ENCODE data around the gene SRR.
A peak's percentile ranks its signal among the peaks of the same experiment; 100 is the strongest.
"Not testable (repeated sequence)": the region's sequence is repeated elsewhere in the genome, so short reads cannot be mapped to it uniquely, and the experiment has no call there.

Gene SRR

DNA sequence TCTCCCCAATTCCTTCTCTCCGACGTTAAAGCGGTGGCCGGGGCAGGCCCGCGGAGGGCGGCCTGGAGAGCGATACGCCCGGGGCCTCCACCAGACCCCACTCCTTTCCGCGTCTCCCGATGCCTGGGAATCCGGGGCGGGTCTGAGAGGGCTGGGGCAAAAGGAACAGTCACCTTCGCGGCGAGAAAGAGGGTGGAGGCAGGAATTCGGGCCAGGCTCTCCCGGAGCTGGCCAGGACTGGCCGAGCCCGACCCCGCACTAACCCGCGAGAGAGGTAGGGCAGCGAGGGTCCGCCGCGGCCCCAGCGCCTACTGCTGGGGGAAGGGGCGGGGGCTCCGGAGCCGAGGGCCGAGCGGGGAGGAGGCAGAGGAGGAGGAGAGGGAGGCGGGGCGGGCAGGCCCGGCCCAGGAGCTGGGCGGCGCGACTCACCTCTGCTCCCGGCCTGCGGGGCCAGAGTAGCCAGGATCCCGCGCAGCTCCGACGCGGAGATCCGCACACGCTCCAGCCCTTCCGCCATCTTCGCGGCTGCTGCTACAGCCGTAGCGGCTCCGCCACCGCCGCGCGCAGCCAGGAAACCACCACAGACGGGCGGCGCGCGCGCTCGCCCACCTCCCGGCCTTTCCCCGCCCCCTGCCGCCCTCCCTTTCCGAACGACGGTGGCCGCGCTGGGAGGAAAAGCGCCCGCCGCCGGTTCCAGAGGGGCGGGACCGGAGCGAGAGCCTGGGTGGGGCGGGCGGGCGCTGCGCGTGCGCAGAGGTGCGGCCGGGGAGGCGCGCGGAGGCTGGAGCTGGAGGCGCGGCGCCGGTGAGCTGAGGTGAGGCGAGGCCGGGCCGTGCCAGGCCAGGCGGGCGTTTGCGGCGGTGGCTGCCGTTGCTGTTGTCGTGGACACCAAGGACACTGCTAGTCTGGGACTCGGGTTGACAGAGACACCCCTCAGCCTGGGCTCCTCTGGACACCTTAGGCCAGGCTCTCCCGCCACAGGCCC, at the start of gene SRR, which contains the start of gene SMG6:
Gene SRR, plus strand, starts transcription at position 747 of the 985 bp plus-strand sequence. CDS start 11,611 bp downstream, outside the sequence.
Gene SMG6, minus strand, starts transcription at position 582 of the 985 bp plus-strand sequence. Its CDS starts 65 bp downstream, at position 517.
- DNase-seq, result peak; percentile 84 to 91

DNA sequence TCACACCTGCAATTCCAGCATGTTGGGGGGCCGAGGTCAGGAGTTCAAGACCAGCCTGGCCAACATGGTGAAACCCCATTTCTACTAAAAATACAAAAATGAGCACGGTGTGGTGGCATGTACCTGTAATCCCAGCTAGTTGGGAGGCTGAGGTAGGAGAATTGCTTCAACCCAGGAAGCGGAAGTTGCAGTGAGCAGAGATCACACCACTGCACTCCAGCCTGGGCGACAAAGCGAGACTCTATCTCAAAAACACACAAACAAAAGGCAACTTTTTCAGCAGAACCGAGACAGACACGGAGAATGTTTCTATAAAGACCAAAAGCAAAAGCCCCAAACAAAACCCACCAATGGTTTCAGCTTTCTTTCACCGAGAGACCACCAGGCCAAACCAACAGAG, 44.9 kb upstream of the SRR start:
- DNase-seq, result not testable (repeated sequence)

- DNase-seq, result no peak
Observed at GRCh38 chr17:2259769-2260536, 43.8 kb upstream of the SRR start.

DNA sequence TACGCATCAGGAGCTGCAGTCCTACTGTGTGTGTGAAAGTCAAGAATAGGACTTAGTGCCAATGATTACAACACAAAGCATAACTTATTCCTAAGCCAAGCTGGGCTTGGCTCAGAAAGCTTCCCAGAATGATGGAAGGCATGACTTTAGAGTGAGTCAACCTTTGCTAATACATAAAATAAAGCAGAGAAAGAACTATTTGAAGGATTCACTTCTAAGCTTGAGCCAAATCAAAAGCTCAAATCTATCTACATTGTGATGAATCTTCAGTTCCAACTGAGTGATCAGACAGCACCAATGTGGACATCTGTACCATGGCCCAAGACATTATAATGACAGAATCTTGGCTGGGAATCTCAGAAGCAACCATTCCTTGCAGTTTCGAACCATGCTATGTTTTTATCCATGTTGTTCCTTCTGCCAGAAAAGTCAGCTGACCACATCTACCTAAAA, 41.6 kb upstream of the SRR start:
- DNase-seq, result no peak

DNA sequence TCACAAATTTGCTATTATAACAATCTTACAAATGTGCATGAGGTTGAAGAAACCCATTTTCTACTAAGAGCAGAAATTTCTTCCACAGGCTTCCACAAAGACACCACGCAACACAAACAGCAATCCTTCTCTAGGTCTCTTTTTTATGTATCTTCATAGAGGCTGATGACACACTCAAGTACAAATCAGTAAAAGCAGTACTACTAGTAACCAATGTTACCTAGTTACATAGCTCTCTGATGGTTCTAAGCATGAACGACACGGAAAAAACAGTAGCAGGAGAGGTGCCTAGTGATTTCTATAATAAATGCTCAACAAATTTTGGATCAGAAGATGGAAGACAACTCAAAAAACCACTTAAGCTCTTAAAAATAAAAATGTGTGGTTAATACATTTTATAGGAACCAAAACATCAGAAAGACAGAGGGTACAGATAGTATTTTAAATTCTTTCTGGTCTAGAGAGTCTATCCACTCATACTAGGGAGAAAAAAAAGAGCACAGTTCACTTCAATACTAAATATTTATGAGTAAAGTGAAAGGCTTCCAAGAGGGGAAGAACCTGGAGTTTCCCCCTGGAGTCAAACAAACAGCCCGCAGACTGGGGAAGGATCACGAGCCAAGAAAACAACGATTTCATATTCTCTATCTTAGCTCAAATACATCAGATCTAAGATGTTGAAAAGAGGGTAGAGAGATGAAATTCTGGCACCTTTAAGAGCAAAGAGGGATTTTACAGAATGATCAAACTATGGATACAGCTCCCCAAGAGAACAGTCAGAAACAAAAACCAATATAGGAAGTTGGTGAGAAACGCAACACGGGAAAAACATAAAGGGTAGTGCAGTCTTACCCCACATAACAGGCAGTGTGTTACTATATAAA, 40.3 kb upstream of the SRR start:
- DNase-seq, result no peak

- peak in 1 of 2 experiments; percentile 22 for DNase-seq
Observed at GRCh38 chr17:2264067-2264860, 39.5 kb upstream of the SRR start.

GRCh38 chr17:2265166-2265565, 38.6 kb upstream of the SRR start:
- DNase-seq, result not testable (repeated sequence)

DNA sequence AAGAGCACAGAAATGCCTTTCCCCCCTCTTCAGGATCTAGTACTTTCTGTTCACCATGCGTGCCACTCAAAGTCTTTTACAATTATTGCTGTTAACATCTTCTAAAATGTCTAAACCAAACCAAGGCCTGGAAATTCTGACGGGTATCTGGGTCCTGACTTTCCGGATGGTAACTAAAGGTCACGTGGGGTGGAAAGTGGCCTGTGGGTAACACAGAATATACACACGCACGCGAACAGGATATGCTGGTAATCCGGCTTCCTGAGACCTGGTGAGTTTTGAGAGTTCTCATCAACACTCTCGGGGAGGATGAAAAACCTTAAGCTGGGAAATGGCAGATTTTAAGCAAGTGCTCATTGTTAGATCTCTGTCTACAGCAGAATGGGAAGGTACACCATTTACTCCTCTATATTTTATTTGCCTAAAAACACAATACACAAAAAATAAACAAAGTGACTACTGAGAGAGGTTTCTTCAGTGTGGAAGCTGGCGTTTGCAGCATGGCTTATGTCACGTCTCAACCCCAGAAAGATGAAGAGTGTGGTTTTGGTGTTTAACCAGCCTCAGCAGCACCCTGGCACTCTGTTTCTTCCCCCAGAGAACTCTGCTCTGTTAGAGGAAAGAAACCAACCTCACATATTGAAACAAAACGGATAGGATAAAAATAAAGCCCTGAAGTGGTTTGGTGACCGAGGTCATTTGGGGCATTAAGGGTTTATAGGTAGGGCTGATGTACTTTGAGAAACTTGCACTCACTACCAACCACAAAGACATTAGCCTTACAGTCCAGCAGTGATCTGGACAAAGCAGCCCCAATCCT, 37.5 kb upstream of the SRR start:
- no peak for DNase-seq

DNA sequence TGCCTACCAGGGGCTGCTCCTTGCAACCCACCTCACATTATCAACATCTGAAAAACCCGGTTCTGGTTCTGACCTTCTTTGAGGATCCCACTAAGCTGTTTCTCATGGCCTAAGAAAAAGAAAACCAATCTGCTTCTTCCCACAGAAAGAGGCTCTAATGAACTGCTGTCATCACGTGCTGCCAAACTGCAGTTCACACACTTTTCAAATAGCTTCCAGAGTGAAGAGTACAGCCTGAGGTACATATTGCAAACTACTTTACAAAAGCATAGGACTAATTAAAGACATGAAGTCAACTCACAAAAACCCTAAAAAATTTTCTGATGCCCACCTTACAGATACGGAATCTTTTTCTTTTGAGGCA, 36.9 kb upstream of the SRR start:
- DNase-seq, result no peak

GRCh38 chr17:2267354-2267753, 36.4 kb upstream of the SRR start:
- DNase-seq, result no peak

DNA sequence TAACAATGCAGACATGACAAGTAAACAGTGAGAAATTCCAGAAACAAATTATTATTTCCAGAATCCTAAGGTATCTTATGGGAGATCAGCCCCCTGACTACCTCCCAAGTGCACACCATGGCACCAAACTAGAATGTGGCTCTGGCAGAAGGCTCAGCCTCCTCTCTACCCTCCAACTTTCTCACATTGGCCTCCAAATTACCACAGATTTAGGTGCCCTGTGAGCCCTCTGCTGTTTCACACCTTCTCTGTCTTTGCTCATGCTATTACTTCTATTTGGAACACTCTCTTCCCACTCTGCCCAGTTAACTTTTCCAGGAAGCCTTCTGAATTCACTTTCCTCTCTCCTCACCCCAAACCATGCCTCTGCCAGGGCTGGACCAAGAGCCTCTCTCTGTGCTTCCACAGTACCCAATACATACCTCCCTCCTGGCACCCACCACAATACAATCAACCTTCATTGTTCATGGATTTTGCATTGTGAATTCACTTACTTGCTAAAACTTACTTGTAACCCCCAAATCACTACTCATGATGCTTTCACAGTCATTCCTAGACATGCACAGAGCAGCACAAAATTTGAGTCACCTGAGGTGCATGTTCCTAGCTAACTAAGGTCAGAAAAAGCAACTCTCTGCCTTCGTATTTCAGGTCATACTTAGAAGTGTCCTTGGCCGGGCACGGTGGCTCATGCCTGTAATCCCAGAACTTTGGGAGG, 31.6 kb upstream of the SRR start:
- no peak for DNase-seq

- no peak for DNase-seq
Observed at GRCh38 chr17:2274414-2274813, 29.3 kb upstream of the SRR start.

DNA sequence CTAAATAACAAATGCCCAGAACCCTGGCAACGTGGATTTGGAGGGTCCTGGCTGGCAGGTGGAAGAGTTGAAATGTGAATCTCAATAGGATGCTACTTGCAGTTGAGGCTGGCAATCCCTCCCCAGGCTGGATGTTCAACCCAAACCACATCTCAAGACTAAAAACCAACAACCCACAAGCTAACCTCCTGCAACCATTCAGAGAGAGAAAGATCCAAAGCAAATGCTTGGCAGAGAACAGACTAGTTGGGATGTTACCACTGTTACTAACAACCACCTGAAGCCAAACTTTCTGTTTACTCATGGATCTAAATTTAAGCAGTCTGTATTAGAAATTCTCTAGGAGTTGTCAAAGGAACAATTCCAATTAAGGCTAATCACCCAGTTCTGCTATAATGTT, 28.0 kb upstream of the SRR start:
- no peak for DNase-seq

DNA sequence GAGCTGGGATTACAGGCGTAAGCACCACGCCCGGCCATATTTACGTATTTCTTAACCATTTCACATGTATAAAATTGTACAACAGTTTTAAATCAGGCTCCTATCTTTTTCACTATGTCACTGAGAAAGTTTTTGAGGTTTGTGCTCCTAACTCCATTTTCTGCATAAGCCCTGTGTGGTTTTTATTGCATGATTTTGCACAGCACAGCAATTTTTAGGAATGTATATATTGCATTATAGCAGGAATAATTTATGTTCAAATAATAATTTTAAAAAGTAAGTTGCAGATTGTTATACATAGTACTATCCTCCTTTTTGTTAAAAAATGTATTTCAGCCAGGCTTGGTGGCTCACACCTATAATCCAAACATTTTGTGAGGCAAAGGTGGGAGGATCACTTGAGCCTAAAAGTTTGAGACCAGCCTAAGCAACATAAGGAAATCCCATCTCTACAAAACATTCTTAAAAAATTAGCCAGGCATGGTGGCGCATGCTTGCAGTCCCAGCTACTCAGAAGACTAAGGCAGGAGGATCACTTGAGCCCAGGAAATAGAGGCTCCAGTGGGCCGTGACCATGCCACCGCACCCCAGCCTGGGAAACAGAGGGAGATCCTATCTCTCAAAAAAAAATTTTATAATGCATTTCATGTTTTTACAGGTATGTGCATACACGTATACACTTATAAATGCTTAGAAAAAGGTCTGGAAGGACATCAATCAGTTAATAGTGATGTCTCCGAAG, 26.1 kb upstream of the SRR start:
- DNase-seq, result no peak

DNA sequence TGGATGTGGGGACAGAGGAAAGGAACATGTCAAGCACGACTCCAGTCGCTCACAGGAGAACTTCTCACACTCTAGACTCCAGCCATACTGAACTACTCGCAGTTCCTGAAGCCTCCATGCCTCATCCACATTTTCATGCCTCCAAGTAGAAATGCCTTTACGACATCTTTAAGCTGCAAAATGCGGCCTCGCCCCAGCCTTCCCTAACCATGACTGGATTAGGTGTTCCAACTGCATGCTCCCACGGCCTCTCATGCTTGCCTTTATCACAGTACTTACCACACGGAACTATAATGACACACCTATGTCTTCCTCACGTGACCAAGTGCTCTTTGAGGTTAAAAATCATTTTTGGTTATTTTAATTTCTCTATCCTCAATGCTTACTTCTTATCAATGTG, 24.0 kb upstream of the SRR start:
- DNase-seq, result no peak

DNA sequence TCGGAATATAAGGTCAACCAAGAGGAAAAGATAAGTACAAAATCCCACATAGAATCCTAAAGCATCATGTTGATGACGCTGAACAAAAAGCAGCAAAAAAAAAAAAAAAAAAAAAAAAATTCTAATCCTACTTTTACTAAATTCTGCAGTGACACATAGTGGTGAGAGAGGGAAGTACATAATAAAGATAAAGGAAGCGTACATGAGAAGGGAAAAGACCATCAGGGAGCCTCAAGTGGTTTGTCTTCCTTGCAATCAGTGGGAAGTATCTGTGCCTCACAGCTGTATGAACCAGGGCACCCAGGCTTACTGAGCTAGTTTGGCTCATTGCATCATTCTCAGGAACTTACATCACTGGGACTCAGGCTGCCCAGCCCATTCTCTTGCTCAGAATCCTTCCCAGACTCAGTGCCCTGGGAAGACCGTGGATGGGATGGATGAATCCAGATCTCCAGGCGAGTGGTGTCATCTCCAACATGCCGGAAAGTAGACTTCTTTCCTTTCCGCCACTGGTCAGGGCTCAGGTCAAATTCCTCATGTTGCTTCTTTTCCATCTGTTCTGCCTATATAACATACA, 21.4 kb upstream of the SRR start:
- DNase-seq, result peak; percentile 47 to 50

DNA sequence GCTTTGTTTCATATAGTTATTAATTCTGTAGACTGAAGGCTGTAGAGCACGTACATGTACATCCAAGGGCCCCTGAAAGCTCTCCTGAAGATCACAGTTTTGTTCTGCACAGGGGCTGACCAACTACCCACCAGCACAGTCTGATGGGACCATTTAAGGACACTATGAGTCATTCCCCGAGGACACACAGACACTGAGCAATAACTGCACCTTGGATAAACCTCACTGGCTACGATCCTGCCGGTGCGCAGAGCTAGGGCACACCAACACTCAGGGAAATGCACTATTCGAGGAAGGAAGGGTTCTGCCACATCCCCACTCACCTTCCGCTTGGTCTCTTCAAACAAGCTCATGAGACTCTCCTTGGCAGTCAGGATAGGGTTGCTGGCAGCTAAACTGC, 20.4 kb upstream of the SRR start:
- DNase-seq, result no peak

DNA sequence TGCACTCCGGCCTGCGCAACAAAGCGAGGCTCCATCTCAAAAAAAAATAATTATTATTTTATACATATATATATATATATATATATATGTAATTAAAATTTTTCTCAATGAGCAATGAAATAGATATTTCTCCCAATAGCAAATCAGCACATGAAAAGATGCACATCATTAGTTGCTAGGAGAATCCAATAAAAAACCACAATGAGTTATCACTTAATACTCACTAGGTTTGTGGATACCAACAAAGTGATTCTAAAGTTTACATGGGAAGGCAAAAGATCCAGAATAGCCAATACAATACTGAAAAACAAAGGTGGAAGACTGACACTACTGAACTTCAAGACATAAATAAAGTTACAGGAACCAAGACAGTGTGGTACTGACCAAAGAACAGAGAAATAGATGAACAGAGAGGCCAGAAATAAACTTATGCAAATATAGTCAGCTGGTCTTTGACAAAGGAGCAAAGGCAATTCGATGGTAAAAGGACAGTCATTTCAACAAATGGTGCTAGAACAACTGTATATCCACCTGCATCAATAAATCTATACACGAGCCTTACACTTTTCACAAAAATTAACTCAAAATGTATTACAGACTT, 13.8 kb upstream of the SRR start:
- no peak for DNase-seq

GRCh38 chr17:2292100-2292499, 11.7 kb upstream of the SRR start:
- no peak for DNase-seq
